COLO829 (cell line): Measurements from ENCODE around the gene UBE2S.
"Not testable (repeated sequence)": the region's sequence is repeated elsewhere in the genome, so short reads cannot be mapped to it uniquely, and the experiment has no call there.

Experiments
- DNase-seq: peaks from one replicate; pipeline ENCODE4 v3.0.0; 2012; ENCODE audit warnings: low spot score

Gene UBE2S

DNA sequence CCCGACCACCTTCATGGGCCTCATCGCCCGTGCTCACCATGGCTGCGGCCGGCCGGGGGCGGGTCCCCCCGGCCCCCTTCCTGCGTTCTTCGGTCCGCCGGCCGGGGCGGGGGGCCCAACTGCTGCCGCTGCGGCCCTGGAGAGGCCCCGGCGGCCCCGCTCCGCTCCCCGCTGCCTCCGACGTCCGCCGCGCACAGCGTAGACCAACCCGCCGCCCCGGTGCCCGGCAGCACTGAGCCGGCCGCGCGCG, at the start of gene UBE2S:
Gene UBE2S (minus strand): TSS at position 239 of the 250 bp plus-strand sequence. CDS start 199 bp downstream, at position 40.
- not testable (repeated sequence) for DNase-seq

- no peak for DNase-seq
Observed at GRCh38 chr19:55456347-55456746, 48.8 kb upstream of the UBE2S start.

DNA sequence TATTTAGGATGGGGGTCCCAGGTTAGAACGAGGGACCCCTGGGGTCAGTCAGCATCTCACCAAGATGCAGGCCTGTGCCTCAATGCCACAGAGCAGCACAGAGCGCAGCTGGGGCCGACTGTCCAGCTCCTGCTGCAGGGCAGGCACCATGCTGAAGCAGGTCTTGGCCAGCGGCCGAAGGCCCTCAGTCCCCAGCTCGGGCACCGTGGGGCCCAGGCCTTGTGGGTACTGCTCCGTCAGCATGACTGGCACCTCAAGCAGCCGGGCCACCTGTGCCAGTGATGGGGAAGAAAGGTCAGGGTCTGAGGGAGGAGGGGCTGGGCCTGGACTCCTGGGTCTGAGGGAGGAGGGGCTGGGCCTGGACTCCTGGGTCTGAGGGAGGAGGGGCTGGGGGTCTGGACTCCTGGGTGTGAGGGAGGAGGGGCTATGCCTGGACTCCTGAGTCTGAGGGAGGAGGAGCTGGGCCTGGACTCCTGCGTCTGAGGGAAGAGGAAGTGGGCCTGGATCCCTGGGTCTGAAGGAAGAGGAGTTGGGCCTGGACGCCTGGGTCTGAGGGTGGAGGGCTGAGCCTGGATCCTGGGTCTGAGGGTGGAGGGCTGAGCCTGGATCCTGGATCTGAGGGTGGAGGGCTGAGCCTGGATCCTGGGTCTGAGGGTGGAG, 48.1 kb upstream of the UBE2S start:
- no peak for DNase-seq

GRCh38 chr19:55454787-55455243, 47.2 kb upstream of the UBE2S start:
- peak; percentile 59 for DNase-seq

- no peak for DNase-seq
Observed at GRCh38 chr19:55453511-55454260, 46.1 kb upstream of the UBE2S start.

GRCh38 chr19:55452749-55453346, 45.3 kb upstream of the UBE2S start:
- peak; percentile 95 for DNase-seq

- DNase-seq, result no peak
Observed at GRCh38 chr19:55451965-55452748, 44.6 kb upstream of the UBE2S start.

DNA sequence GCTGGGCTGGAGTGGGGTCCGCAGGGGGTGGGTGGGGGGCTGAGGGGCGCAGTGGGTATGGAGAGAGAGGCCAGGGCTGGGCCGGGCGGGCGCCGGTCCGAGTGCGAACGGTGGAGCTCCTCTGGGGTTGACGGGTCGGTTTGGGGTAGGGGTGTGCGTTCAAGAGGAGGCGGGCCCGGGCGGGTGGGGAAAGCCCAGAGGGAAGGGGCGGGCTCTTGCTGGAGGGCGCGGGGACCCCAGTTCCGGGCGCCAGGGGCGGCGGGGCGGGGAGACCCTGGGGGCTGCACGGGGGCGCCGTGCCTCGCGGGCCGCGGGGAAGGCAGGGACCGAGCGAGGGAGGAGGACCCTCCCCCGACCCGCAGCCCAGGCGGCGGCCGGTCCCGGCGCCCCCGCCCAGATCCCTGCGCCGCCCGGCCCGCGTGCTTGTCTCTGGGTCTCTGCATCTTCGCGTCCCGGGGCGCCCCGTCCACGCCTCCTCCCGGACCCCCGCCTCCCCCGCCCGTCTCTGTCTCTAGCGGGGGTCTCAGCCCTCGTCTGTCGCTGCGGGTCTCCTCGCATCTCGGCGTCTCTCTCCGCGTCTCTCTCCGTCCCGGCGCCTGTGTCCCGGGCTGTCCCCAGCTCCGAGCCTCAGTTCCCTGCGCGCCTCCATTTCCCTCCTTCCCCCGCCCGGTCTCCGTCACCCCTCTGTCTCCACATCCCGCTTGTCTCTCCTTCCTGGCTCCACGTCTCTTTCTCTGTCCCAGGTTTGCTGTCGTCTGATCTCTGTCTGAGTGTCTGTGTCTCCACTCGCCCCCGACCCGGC, 43.8 kb upstream of the UBE2S start:
- DNase-seq, result no peak

GRCh38 chr19:55449469-55449868, 41.9 kb upstream of the UBE2S start:
- DNase-seq, result no peak

DNA sequence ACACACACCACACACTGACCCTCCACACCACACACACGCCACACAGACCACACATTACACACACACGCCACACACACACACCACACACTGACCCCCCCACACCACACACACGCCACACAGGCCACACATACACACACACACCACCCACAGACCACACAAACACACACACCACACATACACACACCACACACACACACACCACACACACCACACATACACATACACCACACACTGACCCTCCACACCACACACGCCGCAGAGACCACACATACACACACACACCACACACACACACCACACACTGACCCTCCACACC, 40.5 kb upstream of the UBE2S start:
- DNase-seq, result not testable (repeated sequence)

DNA sequence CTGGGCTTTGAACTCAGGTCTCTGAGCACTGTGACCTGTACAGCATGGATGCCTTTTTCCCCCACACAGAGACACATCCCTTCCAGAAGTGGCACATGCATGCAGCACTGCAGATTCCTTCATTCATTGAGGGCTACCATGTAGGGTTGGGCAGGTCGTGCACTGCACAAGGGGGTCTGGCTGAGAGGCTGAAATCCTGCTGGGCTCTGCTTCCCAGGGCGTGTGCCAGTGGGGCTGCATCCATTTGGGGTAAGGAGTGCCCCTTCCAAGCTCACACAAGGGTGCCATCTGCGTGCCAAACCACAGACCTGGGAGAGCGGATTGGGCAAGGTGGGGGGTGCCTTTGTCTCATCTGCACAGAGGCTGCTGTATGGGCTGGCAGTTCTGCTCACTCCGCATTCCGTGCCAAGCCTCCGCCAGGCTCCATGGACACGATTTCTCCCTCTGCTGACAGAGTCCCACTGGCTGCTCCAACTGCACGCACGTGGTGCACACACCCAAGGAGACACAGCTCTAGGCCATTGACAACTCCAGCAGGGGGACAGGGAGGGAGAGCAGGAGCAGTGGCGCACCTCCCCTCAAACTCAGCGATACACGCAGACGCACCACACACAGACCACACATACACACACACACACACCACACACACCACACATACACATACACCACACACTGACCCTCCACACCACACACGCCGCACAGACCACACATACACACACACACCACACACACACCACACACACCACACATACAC, 40.0 kb upstream of the UBE2S start:
- peak; percentile 45 for DNase-seq

DNA sequence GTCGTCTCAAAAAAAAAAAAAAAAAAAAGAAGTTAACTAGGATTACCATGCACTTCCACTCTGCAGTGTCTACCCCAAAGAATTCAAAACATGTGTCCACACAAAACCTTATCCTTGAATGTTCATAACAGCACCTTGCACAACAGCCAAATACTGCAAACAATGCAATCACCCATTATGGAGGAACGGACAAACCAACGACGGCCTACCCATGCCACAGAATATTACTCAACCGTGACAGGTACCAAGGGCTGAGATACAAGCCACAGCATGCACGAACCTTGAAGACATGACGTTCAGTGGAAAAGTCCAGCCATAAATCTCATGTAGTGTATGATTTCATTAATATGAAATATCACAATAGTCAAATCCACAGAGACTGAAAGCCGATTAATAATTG, 38.5 kb upstream of the UBE2S start:
- DNase-seq, result no peak

- DNase-seq, result no peak
Observed at GRCh38 chr19:55444646-55445045, 37.1 kb upstream of the UBE2S start.

DNA sequence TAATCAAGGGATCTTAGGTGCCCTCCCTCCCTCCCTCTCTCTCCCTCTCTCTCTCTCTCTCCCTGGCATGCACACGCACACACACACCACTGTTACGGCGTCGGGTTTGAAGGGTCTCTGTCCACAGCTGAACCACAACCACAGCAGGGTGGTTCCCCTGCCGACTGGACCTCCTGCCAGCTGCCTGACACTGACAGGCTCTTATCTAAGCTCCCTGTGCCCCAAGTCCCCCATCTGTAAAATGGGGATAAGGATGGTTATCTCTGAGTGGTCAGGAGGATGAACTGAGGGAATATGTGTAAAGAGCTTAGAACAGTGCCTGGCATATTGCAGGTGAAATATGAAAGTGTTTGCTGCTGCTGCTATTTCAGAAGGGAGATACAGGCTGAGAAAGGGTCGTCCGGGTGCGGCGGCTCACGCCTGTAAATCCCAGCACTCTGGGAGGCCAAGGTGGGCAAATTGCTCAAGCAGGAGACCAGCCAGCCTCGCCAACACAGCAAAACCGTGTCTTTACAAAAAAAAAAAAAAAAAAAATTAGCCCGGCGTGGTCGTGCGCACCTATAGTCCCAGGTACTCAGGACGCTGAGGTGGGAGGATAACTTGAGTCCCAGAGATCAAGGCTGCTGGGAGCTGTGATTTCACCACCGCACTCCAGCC, 36.4 kb upstream of the UBE2S start:
- no peak for DNase-seq

GRCh38 chr19:55443045-55443823, 35.6 kb upstream of the UBE2S start, which contains the start of gene SHISA7:
SHISA7 (minus strand) TSS chr19:55443300; CDS start chr19:55442863, 437 bp downstream.
- no peak for DNase-seq

GRCh38 chr19:55442372-55442961, 34.9 kb upstream of the UBE2S start:
- no peak for DNase-seq

DNA sequence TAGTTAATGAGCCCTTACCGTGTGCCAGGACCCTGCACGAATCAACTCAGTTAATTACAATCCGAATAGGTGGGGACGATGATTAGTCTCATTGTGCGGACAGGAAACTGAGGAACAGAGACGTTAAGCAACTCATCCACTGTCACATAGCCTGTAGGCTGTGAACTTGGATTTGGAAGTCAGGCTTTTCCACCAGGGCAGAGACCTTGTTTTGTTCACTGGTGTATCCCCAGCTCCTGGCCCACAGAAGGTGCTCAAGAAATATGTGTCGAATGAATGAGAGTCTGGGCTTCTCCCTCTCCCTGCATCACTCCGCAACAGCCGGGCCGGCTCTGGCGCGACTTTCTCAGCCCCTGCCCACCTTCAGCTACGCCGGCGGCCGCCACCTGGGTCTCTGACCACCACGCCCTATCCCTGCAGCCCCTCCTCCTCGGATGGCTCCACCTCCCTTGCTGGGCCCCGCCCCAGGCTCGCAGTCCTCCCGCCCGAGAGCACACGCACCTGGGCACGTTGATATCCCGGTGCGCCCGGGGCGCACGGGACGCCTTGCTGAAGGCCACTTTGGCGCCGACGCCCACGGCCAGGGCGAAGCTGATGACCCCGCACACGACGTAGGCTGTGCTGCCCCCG, 34.2 kb upstream of the UBE2S start:
- no peak for DNase-seq

GRCh38 chr19:55441319-55441691, 33.7 kb upstream of the UBE2S start:
- no peak for DNase-seq
